HG03060 (cell line): ENCODE measurements around the gene BRK1.
A peak's percentile ranks its signal among the peaks of the same experiment; 100 is the strongest.
"Not testable (repeated sequence)": the region's sequence is repeated elsewhere in the genome, so short reads cannot be mapped to it uniquely, and the experiment has no call there.

Experiments used
- ATAC-seq: cut with Tn5 transposase; IDR thresholded peaks from one replicate; pipeline ENCODE4 v1.9.1; 2021; ENCODE audit warnings: low read depth, moderate number of reproducible peaks; ENCODE audit not compliant: unreplicated experiment

Gene BRK1

GRCh38 chr3:10115326-10116137, at the start of gene BRK1:
Gene BRK1 (plus strand): TSS chr3:10115675. CDS start chr3:10115702, 27 bp downstream.
- ATAC-seq = peak; percentile 73

GRCh38 chr3:10070077-10070476, 45.4 kb upstream of the BRK1 start:
- not testable (repeated sequence) for ATAC-seq

- no peak for ATAC-seq
Observed at GRCh38 chr3:10074666-10075065, 40.8 kb upstream of the BRK1 start.

- ATAC-seq = no peak
Observed at GRCh38 chr3:10081871-10082270, 33.6 kb upstream of the BRK1 start.

GRCh38 chr3:10085738-10086137, 29.7 kb upstream of the BRK1 start:
- no peak for ATAC-seq

GRCh38 chr3:10088256-10088655, 27.2 kb upstream of the BRK1 start:
- no peak for ATAC-seq

- ATAC-seq = no peak
Observed at GRCh38 chr3:10090179-10090578, 25.3 kb upstream of the BRK1 start.

- not testable (repeated sequence) for ATAC-seq
Observed at GRCh38 chr3:10090774-10091173, 24.7 kb upstream of the BRK1 start.

- not testable (repeated sequence) for ATAC-seq
Observed at GRCh38 chr3:10091387-10091786, 24.1 kb upstream of the BRK1 start.

GRCh38 chr3:10093678-10094077, 21.8 kb upstream of the BRK1 start:
- ATAC-seq = no peak

GRCh38 chr3:10099041-10099440, 16.4 kb upstream of the BRK1 start:
- ATAC-seq = no peak

- ATAC-seq = no peak
Observed at GRCh38 chr3:10106919-10107318, 8.6 kb upstream of the BRK1 start.

- no peak for ATAC-seq
Observed at GRCh38 chr3:10108091-10108490, 7.4 kb upstream of the BRK1 start, which contains the start of gene FANCD2OS. Gene FANCD2OS (minus strand): TSS chr3:10108255. CDS start chr3:10104774, 3,481 bp downstream.

GRCh38 chr3:10116138-10116460, 624 bp downstream of the BRK1 start:
- no peak for ATAC-seq

- ATAC-seq = no peak
Observed at GRCh38 chr3:10116928-10117327, 1.5 kb downstream of the BRK1 start.

GRCh38 chr3:10119376-10119775, 3.9 kb downstream of the BRK1 start:
- no peak for ATAC-seq

GRCh38 chr3:10121064-10121463, 5.6 kb downstream of the BRK1 start:
- no peak for ATAC-seq

GRCh38 chr3:10122724-10123123, 7.2 kb downstream of the BRK1 start:
- ATAC-seq = no peak

GRCh38 chr3:10135872-10136271, 20.4 kb downstream of the BRK1 start:
- not testable (repeated sequence) for ATAC-seq

- no peak for ATAC-seq
Observed at GRCh38 chr3:10136426-10137005, 21.0 kb downstream of the BRK1 start.

GRCh38 chr3:10137178-10137577, 21.7 kb downstream of the BRK1 start:
- no peak for ATAC-seq

- no peak for ATAC-seq
Observed at GRCh38 chr3:10140996-10141546, 25.6 kb downstream of the BRK1 start.
